WERI-Rb-1 (cell line): ENCODE data around the gene UBE2G1.

Experiments used
- DNase-seq: peaks from one replicate; pipeline ENCODE4 v3.0.0-alpha.2; 2020
- H3K27ac ChIP-seq: fragments of 250-450 bp; sonication (Bioruptor Pico); 2 replicates; pipeline ENCODE4 v1.5.1; 2020; ENCODE audit warnings: mild to moderate bottlenecking, moderate library complexity
- H3K27me3 ChIP-seq: fragments of 250-450 bp; sonication (Bioruptor Pico); 2 replicates; pipeline ENCODE4 v1.5.1; 2021; ENCODE audit warnings: mild to moderate bottlenecking, low read depth, moderate library complexity; ENCODE audit not compliant: insufficient read depth, severe bottlenecking
- H3K36me3 ChIP-seq: fragments of 250-450 bp; sonication (Bioruptor Pico); 2 replicates; pipeline ENCODE4 v1.5.1; 2020; ENCODE audit warnings: mild to moderate bottlenecking, moderate library complexity
- H3K4me3 ChIP-seq: 2 replicates; pipeline ENCODE4 v1.5.1; 2011; ENCODE audit warnings: low read depth, mild to moderate bottlenecking, control low read depth, low read length
- H3K9me3 ChIP-seq: fragments of 250-450 bp; sonication (Bioruptor Pico); 2 replicates; pipeline ENCODE4 v1.5.1; 2021; ENCODE audit warnings: mild to moderate bottlenecking, moderate library complexity; ENCODE audit not compliant: severe bottlenecking
- CTCF ChIP-seq: IDR thresholded peaks from 2 replicates; pipeline ENCODE4 v1.5.1; 2011; ENCODE audit warnings: low read depth, mild to moderate bottlenecking, control low read depth, inconsistent platforms, low read length

Gene UBE2G1

DNA sequence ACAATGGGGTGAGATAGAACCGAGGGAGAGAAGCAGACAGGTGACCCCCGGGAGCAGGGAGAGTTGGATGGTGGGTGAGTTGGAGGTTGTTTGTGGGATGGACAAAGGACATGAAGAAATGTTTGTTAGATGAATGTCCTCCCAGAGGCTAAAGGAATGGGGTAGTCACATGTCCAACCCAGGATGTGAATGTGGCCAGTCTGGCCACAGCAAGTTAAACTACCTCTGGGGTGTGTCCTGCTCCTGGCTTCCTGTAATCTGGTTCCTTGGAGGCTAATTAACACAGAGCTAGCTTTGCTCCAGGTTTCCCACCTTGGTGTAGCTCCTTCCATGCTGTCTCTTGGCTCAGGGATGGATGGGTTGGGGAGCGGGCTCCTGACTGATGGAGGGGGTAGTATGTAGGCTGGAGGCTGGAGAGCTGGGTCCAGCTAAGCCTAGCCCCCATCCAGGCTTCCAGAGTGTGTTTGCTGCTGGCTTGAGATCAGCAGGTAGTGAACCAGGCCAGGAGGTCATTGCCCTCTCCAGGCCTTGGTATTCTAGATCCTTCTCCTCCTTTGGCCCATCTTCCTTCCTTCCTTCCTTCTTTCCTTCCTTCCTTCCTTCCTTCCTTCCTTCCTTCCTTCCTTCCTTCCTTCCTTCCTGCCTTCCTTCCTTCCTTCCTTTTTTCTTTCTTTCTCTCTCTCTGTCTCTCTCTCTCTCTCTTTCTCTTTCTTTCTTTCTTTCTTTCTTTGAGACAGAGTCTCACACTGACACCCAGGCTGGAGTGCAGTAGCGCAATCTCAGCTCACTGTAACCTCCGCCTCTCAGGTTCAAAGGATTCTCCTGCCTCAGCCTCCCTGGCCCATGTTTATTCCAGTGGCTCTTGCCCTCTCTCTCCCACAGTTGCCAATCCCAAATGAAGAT is 28.0 kb upstream of the UBE2G1 start:
- no peak for DNase-seq
- no peaks in the 10 kb centered on the region for H3K27me3 ChIP-seq
- no peak for TF ChIP-seq CTCF
- no peak overlapping the region for H3K27ac ChIP-seq
- H3K36me3 ChIP-seq = no peaks in the 10 kb centered on the region
- no peaks in the 10 kb centered on the region for H3K9me3 ChIP-seq
- H3K4me3 ChIP-seq = no peak overlapping the region

DNA sequence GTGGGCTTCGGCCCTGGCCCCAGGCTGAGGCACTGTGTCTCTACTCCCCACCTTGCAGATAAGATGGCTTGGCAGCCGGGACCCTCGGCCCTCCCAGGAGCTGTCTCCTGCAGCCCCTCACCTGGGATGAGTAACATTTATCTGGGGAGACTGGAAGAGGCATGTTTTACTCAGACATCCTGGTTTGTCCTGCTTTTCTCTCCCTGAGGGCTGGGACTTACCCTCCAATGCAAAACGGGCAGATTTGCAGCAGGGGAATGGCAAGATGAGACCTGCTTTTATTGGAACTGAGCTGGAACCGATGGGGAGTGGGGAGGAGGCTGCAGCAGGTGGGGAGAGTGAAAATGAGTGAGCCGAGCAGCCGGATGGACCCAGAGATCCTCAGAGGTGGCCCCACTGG is 27.3 kb upstream of the UBE2G1 start:
- Histone ChIP-seq H3K27ac (no peak overlapping the region), H3K9me3 (no peaks in the 10 kb centered on the region), H3K36me3 (no peaks in the 10 kb centered on the region), H3K27me3 (no peaks in the 10 kb centered on the region), H3K4me3 (no peak overlapping the region)
- no peak for DNase-seq
- TF ChIP-seq CTCF = no peak

DNA sequence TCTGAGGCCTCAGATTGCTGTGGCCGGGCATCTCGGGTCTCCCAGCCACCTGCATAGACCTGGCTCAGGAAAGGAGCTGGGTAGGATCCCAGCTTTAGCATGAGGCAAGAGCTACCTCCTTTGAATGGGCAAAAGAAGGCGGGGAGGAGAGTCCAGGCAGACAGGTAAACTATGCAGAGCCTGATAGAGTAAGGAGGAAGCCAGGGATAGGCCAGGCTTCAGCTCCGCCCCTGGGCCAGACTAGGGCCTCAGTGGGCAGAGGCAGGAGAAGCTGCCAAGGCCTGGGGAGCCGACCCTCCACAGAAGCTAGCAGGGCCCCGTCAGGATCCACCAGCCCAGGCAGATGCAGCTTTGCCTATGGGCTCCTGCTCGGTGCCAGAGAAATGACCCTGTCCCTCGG is 22.6 kb upstream of the UBE2G1 start:
- H3K9me3 ChIP-seq = no peaks in the 10 kb centered on the region
- TF ChIP-seq CTCF = no peak
- H3K27me3 ChIP-seq = no peaks in the 10 kb centered on the region
- DNase-seq = no peak
- no peaks in the 10 kb centered on the region for H3K36me3 ChIP-seq
- H3K27ac ChIP-seq = no peak overlapping the region
- H3K4me3 ChIP-seq = no peak overlapping the region

DNA sequence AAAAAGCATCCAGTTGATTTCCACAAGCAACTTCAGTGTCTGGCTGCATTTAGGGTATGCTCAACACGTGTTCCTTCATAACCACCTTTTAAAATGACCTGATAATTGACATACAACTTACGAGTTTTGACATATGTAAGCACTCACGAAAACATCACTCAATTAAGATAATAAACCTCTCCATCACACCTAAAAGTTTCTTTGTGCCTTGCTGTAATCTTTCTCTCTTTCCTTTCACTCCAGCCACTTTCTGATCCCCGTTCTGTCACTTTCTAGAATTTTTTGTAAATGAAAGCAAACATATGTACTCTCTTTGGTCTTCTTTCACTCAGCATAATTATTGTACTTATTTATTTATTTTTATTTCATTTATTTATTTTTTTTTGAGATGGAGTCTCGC is 20.7 kb upstream of the UBE2G1 start:
- DNase-seq = no peak
- Histone ChIP-seq H3K9me3 (no peaks in the 10 kb centered on the region), H3K27ac (no peak overlapping the region), H3K27me3 (no peaks in the 10 kb centered on the region), H3K4me3 (no peak overlapping the region), H3K36me3 (no peaks in the 10 kb centered on the region)
- TF ChIP-seq CTCF = no peak

DNA sequence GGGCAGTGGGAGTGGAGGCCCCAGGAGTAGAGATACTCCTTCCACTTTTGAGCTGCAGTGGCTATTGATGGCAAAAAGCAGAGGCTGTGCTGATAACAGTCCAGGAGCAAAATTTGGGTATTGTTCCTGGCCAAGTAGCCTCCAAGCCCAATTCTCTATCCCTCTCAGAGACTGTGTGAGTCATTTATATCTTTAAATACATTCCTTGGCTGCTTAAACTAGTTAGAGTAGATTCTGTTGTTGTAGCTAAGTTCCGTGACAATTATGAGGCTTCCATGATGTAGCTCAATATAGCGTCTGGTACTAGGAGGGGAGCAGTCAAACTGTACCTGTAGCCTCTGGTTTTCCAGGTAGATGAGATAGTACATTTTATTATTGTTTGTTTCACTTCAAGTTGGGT is 19.9 kb upstream of the UBE2G1 start:
- Histone ChIP-seq H3K4me3 (no peak overlapping the region), H3K27ac (no peak overlapping the region), H3K27me3 (no peaks in the 10 kb centered on the region), H3K9me3 (no peaks in the 10 kb centered on the region), H3K36me3 (no peaks in the 10 kb centered on the region)
- no peak for DNase-seq
- TF ChIP-seq CTCF = no peak
